ENCODE results near the gene XPO1.

GRCh38 chr2:61554604-61555003, 16.4 kb upstream of the XPO1 start:
- TF ChIP-seq, protein P1, sequence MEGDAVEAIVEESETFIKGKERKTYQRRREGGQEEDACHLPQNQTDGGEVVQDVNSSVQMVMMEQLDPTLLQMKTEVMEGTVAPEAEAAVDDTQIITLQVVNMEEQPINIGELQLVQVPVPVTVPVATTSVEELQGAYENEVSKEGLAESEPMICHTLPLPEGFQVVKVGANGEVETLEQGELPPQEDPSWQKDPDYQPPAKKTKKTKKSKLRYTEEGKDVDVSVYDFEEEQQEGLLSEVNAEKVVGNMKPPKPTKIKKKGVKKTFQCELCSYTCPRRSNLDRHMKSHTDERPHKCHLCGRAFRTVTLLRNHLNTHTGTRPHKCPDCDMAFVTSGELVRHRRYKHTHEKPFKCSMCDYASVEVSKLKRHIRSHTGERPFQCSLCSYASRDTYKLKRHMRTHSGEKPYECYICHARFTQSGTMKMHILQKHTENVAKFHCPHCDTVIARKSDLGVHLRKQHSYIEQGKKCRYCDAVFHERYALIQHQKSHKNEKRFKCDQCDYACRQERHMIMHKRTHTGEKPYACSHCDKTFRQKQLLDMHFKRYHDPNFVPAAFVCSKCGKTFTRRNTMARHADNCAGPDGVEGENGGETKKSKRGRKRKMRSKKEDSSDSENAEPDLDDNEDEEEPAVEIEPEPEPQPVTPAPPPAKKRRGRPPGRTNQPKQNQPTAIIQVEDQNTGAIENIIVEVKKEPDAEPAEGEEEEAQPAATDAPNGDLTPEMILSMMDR (IDR thresholded peaks at IDR 0.05; ENCODE audit: insufficient read depth, low read length, poor library complexity, severe bottlenecking) = no peak
- no peak for TF ChIP-seq EZH2phosphoT487 (conservative IDR thresholded peaks at IDR 0.05; ENCODE audit: low read length)

Measured in SU-DHL-6 (cell line).